GM19395 (cell line): ENCODE results near the gene TRPV5.

ENCODE experiments used
- ATAC-seq: cut with Tn5 transposase; IDR thresholded peaks from one replicate; pipeline ENCODE4 v1.9.1; 2021; ENCODE audit warnings: mild to moderate bottlenecking, moderate library complexity; ENCODE audit not compliant: unreplicated experiment

The TRPV5 gene

GRCh38 chr7:142859411-142859810, 74.1 kb downstream of the TRPV5 start:
- no peak for ATAC-seq
